GM18505 (cell line): Measurements from ENCODE around the gene DUSP3.

ENCODE experiments used
- ATAC-seq: cut with Tn5 transposase; IDR thresholded peaks from one replicate; pipeline ENCODE4 v1.9.1; 2021; ENCODE audit not compliant: unreplicated experiment
- POLR2A ChIP-seq: IDR thresholded peaks from 4 replicates; pipeline ENCODE4 v1.6.1; 2011; ENCODE audit warnings: borderline replicate concordance; ENCODE audit not compliant: insufficient read depth, insufficient read length; ENCODE audit errors: extremely low read depth

Gene DUSP3

GRCh38 chr17:43790311-43790940, 11.6 kb upstream of the DUSP3 start:
- ATAC-seq, result no peak
- no peak for TF ChIP-seq POLR2A

GRCh38 chr17:43789482-43789881, 10.7 kb upstream of the DUSP3 start:
- ATAC-seq, result no peak
- TF ChIP-seq POLR2A, result no peak

- no peak for ATAC-seq
- no peak for TF ChIP-seq POLR2A
Observed at GRCh38 chr17:43788540-43788939, 9.8 kb upstream of the DUSP3 start.

GRCh38 chr17:43787728-43788127, 9.0 kb upstream of the DUSP3 start:
- no peak for ATAC-seq
- no peak for TF ChIP-seq POLR2A

GRCh38 chr17:43784628-43785101, 5.9 kb upstream of the DUSP3 start:
- no peak for ATAC-seq
- TF ChIP-seq POLR2A, result no peak

- TF ChIP-seq POLR2A, result no peak
- no peak for ATAC-seq
Observed at GRCh38 chr17:43784068-43784467, 5.3 kb upstream of the DUSP3 start.

GRCh38 chr17:43782913-43783680, 4.3 kb upstream of the DUSP3 start:
- no peak for TF ChIP-seq POLR2A
- no peak for ATAC-seq

- ATAC-seq, result no peak
- TF ChIP-seq POLR2A, result no peak
Observed at GRCh38 chr17:43780135-43780534, 1.4 kb upstream of the DUSP3 start, which contains the start of gene CFAP97D1. Gene CFAP97D1, plus strand, starts transcription at chr17:43780435. Its CDS starts 28 bp downstream, at chr17:43780463.

GRCh38 chr17:43779145-43780125, 658 bp upstream of the DUSP3 start:
- ATAC-seq, result peak; percentile 15
- no peak for TF ChIP-seq POLR2A

- TF ChIP-seq POLR2A, result no peak
- ATAC-seq, result no peak
Observed at GRCh38 chr17:43774304-43775250, 4.2 kb downstream of the DUSP3 start.

- ATAC-seq, result no peak
- TF ChIP-seq POLR2A, result no peak
Observed at GRCh38 chr17:43772877-43773648, 5.7 kb downstream of the DUSP3 start.

GRCh38 chr17:43771463-43771862, 7.3 kb downstream of the DUSP3 start:
- no peak for TF ChIP-seq POLR2A
- no peak for ATAC-seq

GRCh38 chr17:43770957-43771356, 7.8 kb downstream of the DUSP3 start:
- TF ChIP-seq POLR2A, result no peak
- no peak for ATAC-seq
